CD8-positive, alpha-beta memory T cell (primary cell): Measurements from ENCODE around the gene MCC. TPM values are rescaled to one million over a fixed set of nuclear protein-coding genes. Genes with fewer than 3 reads are reported as not detected.

ENCODE experiments used
- CTCF ChIA-PET: fragments of 350-600 bp; sonication (Branson Sonifier 250); formaldehyde crosslinking; loops from one replicate; lab custom pipeline; 2021; ENCODE audit warnings: antibody characterized with exemption; lab: Charles Lee
- POLR2A ChIA-PET: fragments of 350-600 bp; sonication (Branson Sonifier 250); formaldehyde crosslinking; loops from one replicate; lab custom pipeline; 2021; ENCODE audit warnings: antibody characterized with exemption; lab: Charles Lee
- DNase-seq, 5 donors: peaks; one replicate each; pipeline versions ENCODE4 v3.0.0 to v3.0.0-alpha.2; 2020 to 2022; ENCODE audit warnings: mixed read lengths in 1 of 5
- H3K27ac ChIP-seq: one replicate; pipeline ENCODE4 v1.7.0; 2013; ENCODE audit warnings: low read depth, mild to moderate bottlenecking, low read length, moderate library complexity
- H3K27me3 ChIP-seq: 2 replicates; pipeline ENCODE4 v1.7.0; 2013; ENCODE audit warnings: low read length, mild to moderate bottlenecking; ENCODE audit not compliant: insufficient read depth, poor library complexity, severe bottlenecking
- H3K36me3 ChIP-seq: 2 replicates; pipeline ENCODE4 v1.7.0; 2013; ENCODE audit warnings: mild to moderate bottlenecking, low read length, moderate library complexity; ENCODE audit not compliant: insufficient read depth
- H3K4me1 ChIP-seq: 2 replicates; pipeline ENCODE4 v1.7.0; 2013; ENCODE audit warnings: mild to moderate bottlenecking, low read length, moderate library complexity; ENCODE audit not compliant: insufficient read depth
- H3K4me3 ChIP-seq: 2 replicates; pipeline ENCODE4 v1.7.0; 2013; ENCODE audit warnings: mild to moderate bottlenecking, low read length
- H3K9me3 ChIP-seq: 2 replicates; pipeline ENCODE4 v1.7.0; 2013; ENCODE audit warnings: mild to moderate bottlenecking, low read length
- H3K27ac Mint-ChIP-seq, 8 donors: one replicate each; pipeline ENCODE4 v1.8.0; 2020 to 2021; ENCODE audit warnings: mixed read lengths in 8 of 8, mild to moderate bottlenecking in 6 of 8, inconsistent platforms in 3 of 8, moderate library complexity in 3 of 8
- H3K27me3 Mint-ChIP-seq, 2 donors: one replicate each; pipeline ENCODE4 v1.8.0; 2020 to 2021; ENCODE audit warnings: mixed read lengths in 2 of 2, mild to moderate bottlenecking in 1 of 2, moderate library complexity in 1 of 2
- H3K36me3 Mint-ChIP-seq, 3 donors: one replicate each; pipeline ENCODE4 v1.8.0; 2020 to 2021; ENCODE audit warnings: mixed read lengths in 3 of 3, inconsistent platforms in 1 of 3, mild to moderate bottlenecking in 1 of 3
- H3K4me1 Mint-ChIP-seq, 3 donors: one replicate each; pipeline ENCODE4 v1.8.0; 2020 to 2021; ENCODE audit warnings: mixed read lengths in 3 of 3, inconsistent platforms in 1 of 3, mild to moderate bottlenecking in 1 of 3
- H3K4me3 Mint-ChIP-seq, 7 donors: one replicate each; pipeline ENCODE4 v1.8.0; 2020 to 2021; ENCODE audit warnings: mixed read lengths in 7 of 7, mild to moderate bottlenecking in 6 of 7, moderate library complexity in 4 of 7, inconsistent platforms in 2 of 7
- H3K9me3 Mint-ChIP-seq, 5 donors: one replicate each; pipeline ENCODE4 v1.8.0; 2020 to 2022; ENCODE audit warnings: mixed read lengths in 5 of 5, mild to moderate bottlenecking in 3 of 5, moderate library complexity in 2 of 5, inconsistent platforms in 1 of 5
- polyA plus RNA-seq: library from polyadenylated mRNA; unstranded; fragments of 300-500 nt; fragmentation: Illumina TruSeq; gene quantifications from one replicate; pipeline ENCODE4 v1.2.3, GENCODE V29; 2021
- total RNA-seq, 2 experiments: library from RNA; stranded (reverse); gene quantifications; one replicate each; pipeline ENCODE4 v1.2.3, GENCODE V29; 2021

The MCC gene
- total and polyA plus RNA-seq, 3 experiments from 2014 or later: 4.2 to 5.4 (median 4.9) TPM

GRCh38 chr5:113378081-113378480 lies 110.2 kb downstream of the MCC start:
- Histone ChIP-seq H3K27me3 (no peaks in the 10 kb centered on the region), H3K9me3 (no peaks in the 10 kb centered on the region), H3K4me1 (peaks cover 26% of the 10 kb centered on the region), H3K36me3 (no peaks in the 10 kb centered on the region), H3K27ac (no peak overlapping the region), H3K4me3 (no peak overlapping the region)
- peaks cover 0 to 4% (median 0%) of the 10 kb centered on the region in 3 donors for H3K36me3 Mint-ChIP-seq
- DNase-seq: peak in 2 of 5 donors; percentile 29 to 32
- POLR2A ChIA-PET: no interaction called here
- peaks cover 3% of the 10 kb centered on the region in 2 donors for H3K27me3 Mint-ChIP-seq
- peak overlapping the region in 6 of 7 donors; percentile 49 to 84 (median 58) for H3K4me3 Mint-ChIP-seq
- peaks cover 28 to 51% (median 35%) of the 10 kb centered on the region in 3 donors for H3K4me1 Mint-ChIP-seq
- H3K9me3 Mint-ChIP-seq: no peaks in the 10 kb centered on the region
- H3K27ac Mint-ChIP-seq: peak overlapping the region in 5 of 8 donors; percentile 7 to 52 (median 18)
- CTCF ChIA-PET: interaction anchor here (1.3 to 1.4 kb wide), 2 partner anchors 110 to 382 kb away, joined by 3 read pairs; partner anchors contain the start of gene MCC

- DNase-seq: no peak
- H3K27ac ChIP-seq: no peak overlapping the region
- Mint-ChIP-seq H3K27ac (no peak overlapping the region), H3K27me3 (peaks cover 0 to 2% of the 10 kb centered on the region in 2 donors), H3K9me3 (no peaks in the 10 kb centered on the region), H3K4me1 (peaks cover 28 to 51% (median 35%) of the 10 kb centered on the region in 3 donors), H3K4me3 (no peak overlapping the region), H3K36me3 (peaks cover 0 to under 1% (median 0%) of the 10 kb centered on the region in 3 donors)
- peaks cover 26% of the 10 kb centered on the region for H3K4me1 ChIP-seq
- H3K9me3 ChIP-seq: no peaks in the 10 kb centered on the region
- H3K36me3 ChIP-seq: no peaks in the 10 kb centered on the region
- ChIA-PET CTCF (no interaction called here), POLR2A (no interaction called here)
- H3K4me3 ChIP-seq: no peak overlapping the region
- H3K27me3 ChIP-seq: no peaks in the 10 kb centered on the region
Observed at GRCh38 chr5:113376640-113377039, 111.6 kb downstream of the MCC start.

- Mint-ChIP-seq H3K4me3 (no peak overlapping the region), H3K4me1 (peaks cover 28 to 48% (median 32%) of the 10 kb centered on the region in 3 donors), H3K9me3 (no peaks in the 10 kb centered on the region), H3K27me3 (no peaks in the 10 kb centered on the region), H3K36me3 (no peaks in the 10 kb centered on the region), H3K27ac (peak overlapping the region in 2 of 8 donors; percentile 2 to 54)
- DNase-seq: no peak
- Histone ChIP-seq H3K36me3 (no peaks in the 10 kb centered on the region), H3K27me3 (no peaks in the 10 kb centered on the region), H3K9me3 (no peaks in the 10 kb centered on the region), H3K4me3 (no peak overlapping the region), H3K4me1 (peaks cover 26% of the 10 kb centered on the region), H3K27ac (no peak overlapping the region)
- ChIA-PET POLR2A (interaction anchor here (0.6 to 0.7 kb wide), 2 partner anchors 19 to 20 kb away, joined by 3 to 7 read pairs; no protein-coding TSS in a partner anchor), CTCF (no interaction called here)
Observed at GRCh38 chr5:113375480-113376060, 112.7 kb downstream of the MCC start.

DNA sequence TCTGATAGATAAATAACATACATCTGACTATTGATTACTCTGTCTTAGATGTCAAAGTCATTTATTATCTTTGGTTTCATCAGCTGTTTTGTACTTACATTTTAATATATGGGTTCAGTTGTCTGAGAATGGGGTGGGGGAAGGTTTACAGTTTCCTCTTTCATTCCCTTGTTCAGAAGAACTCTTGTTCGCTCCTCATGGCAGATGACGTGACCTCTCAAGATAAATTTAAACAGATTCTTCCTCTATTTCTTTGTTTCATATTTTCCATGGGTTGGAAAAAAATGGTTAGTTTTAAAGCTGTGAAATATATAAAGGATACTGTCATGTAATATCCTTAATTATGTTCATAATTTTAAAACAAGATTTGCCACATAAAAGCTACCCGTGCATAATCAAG lies 114.8 kb downstream of the MCC start:
- CTCF ChIA-PET: no interaction called here

DNA sequence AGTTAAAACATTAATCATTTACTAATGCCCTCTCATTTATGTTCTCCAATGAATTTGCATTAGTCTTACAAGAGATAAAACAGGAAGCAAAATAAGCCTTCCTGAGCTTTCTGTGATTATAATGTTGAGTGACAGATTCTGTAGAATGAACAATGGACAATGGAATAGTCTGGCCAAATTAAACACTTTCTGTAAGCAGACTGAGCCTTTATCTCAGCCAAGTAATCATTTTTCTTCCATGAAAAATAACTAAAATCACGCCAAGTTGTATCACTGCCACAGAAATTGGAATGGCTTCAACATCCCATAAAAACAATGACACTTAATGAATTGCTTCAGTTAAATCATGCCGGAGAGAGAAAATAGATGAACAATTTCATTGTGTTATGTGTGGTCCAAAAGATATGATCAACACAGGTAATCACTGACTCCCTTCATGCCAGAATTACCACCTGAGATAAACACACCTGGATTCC lies 116.5 kb downstream of the MCC start:
- no peak overlapping the region for H3K27ac Mint-ChIP-seq
- no peaks in the 10 kb centered on the region for H3K36me3 Mint-ChIP-seq
- no peaks in the 10 kb centered on the region for H3K4me1 ChIP-seq
- H3K4me3 ChIP-seq: no peak overlapping the region
- peaks cover 3 to 15% (median 3%) of the 10 kb centered on the region in 3 donors for H3K4me1 Mint-ChIP-seq
- POLR2A ChIA-PET: no interaction called here
- H3K9me3 ChIP-seq: no peaks in the 10 kb centered on the region
- H3K9me3 Mint-ChIP-seq: no peaks in the 10 kb centered on the region
- peaks cover 0 to 5% of the 10 kb centered on the region in 2 donors for H3K27me3 Mint-ChIP-seq
- no peaks in the 10 kb centered on the region for H3K36me3 ChIP-seq
- CTCF ChIA-PET: no interaction called here
- H3K4me3 Mint-ChIP-seq: no peak overlapping the region
- no peaks in the 10 kb centered on the region for H3K27me3 ChIP-seq
- no peak for DNase-seq
- H3K27ac ChIP-seq: no peak overlapping the region

More for the DNA sequence above, 114.8 kb downstream of the MCC start:
- H3K27me3 Mint-ChIP-seq: peaks cover 0 to 5% of the 10 kb centered on the region in 2 donors
- no peaks in the 10 kb centered on the region for H3K9me3 Mint-ChIP-seq
- peaks cover 16 to 30% (median 18%) of the 10 kb centered on the region in 3 donors for H3K4me1 Mint-ChIP-seq
- Histone ChIP-seq H3K4me1 (peaks cover 12% of the 10 kb centered on the region), H3K27ac (no peak overlapping the region), H3K27me3 (no peaks in the 10 kb centered on the region), H3K36me3 (no peaks in the 10 kb centered on the region), H3K9me3 (no peaks in the 10 kb centered on the region), H3K4me3 (no peak overlapping the region)
- no peak overlapping the region for H3K4me3 Mint-ChIP-seq
- H3K27ac Mint-ChIP-seq: no peak overlapping the region
- DNase-seq: no peak
- POLR2A ChIA-PET: no interaction called here
- no peaks in the 10 kb centered on the region for H3K36me3 Mint-ChIP-seq

- H3K36me3 ChIP-seq: no peaks in the 10 kb centered on the region
- H3K9me3 ChIP-seq: no peaks in the 10 kb centered on the region
- Mint-ChIP-seq H3K4me3 (no peak overlapping the region), H3K36me3 (peaks cover 0 to 23% (median 2%) of the 10 kb centered on the region in 3 donors), H3K27me3 (peaks cover 0 to 5% of the 10 kb centered on the region in 2 donors), H3K4me1 (no peaks in the 10 kb centered on the region), H3K27ac (no peak overlapping the region), H3K9me3 (peaks cover 13 to 22% (median 21%) of the 10 kb centered on the region in 5 donors)
- CTCF ChIA-PET: no interaction called here
- DNase-seq: no peak
- no peak overlapping the region for H3K4me3 ChIP-seq
- no peaks in the 10 kb centered on the region for H3K4me1 ChIP-seq
- H3K27ac ChIP-seq: no peak overlapping the region
- H3K27me3 ChIP-seq: no peaks in the 10 kb centered on the region
- POLR2A ChIA-PET: no interaction called here
Observed at GRCh38 chr5:113367586-113367985, 120.7 kb downstream of the MCC start.

GRCh38 chr5:113364466-113364865 lies 123.8 kb downstream of the MCC start:
- ChIA-PET POLR2A (no interaction called here), CTCF (interaction anchor here (0.7 kb wide), 1 partner anchor 107 kb away, joined by 3 read pairs; no protein-coding TSS in a partner anchor)
- H3K4me1 ChIP-seq: no peaks in the 10 kb centered on the region
- H3K36me3 ChIP-seq: no peaks in the 10 kb centered on the region
- peaks cover 1 to 23% (median 2%) of the 10 kb centered on the region in 3 donors for H3K36me3 Mint-ChIP-seq
- H3K4me3 Mint-ChIP-seq: no peak overlapping the region
- no peak overlapping the region for H3K27ac Mint-ChIP-seq
- no peak for DNase-seq
- no peaks in the 10 kb centered on the region for H3K9me3 ChIP-seq
- H3K4me1 Mint-ChIP-seq: no peaks in the 10 kb centered on the region
- peaks cover 2 to 4% of the 10 kb centered on the region in 2 donors for H3K27me3 Mint-ChIP-seq
- no peaks in the 10 kb centered on the region for H3K27me3 ChIP-seq
- H3K27ac ChIP-seq: no peak overlapping the region
- peaks cover 13 to 22% (median 21%) of the 10 kb centered on the region in 5 donors for H3K9me3 Mint-ChIP-seq
- H3K4me3 ChIP-seq: no peak overlapping the region

DNA sequence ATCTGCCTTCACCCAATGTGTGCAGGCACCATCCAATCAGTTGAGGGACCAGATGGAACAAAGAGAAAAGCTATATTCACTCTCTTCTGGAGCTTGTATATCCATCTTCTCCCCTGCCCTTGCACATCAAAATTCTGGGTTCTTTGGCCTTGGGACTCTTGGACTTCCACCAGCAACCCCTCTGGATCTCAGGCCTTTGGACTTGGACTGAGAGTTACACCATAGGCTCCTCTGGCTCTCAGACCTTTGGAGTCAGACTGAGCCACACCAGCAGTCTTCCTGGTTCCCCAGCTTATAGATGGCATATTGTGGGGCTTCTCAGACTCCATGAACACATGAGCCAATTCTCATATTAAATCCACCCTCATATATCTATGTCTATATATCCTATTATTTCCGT lies 126.6 kb downstream of the MCC start:
- Histone ChIP-seq H3K4me3 (no peak overlapping the region), H3K27me3 (no peaks in the 10 kb centered on the region), H3K36me3 (no peaks in the 10 kb centered on the region), H3K27ac (no peak overlapping the region), H3K9me3 (no peaks in the 10 kb centered on the region), H3K4me1 (no peaks in the 10 kb centered on the region)
- H3K4me3 Mint-ChIP-seq: no peak overlapping the region
- H3K27ac Mint-ChIP-seq: no peak overlapping the region
- no peak for DNase-seq
- ChIA-PET CTCF (interaction anchor here (1.4 kb wide), 1 partner anchor 20 kb away, joined by 3 read pairs; no protein-coding TSS in a partner anchor), POLR2A (no interaction called here)
- H3K36me3 Mint-ChIP-seq: peaks cover 1 to 23% (median 2%) of the 10 kb centered on the region in 3 donors
- H3K4me1 Mint-ChIP-seq: no peaks in the 10 kb centered on the region
- peaks cover 13 to 22% (median 21%) of the 10 kb centered on the region in 5 donors for H3K9me3 Mint-ChIP-seq
- H3K27me3 Mint-ChIP-seq: peaks cover 2 to 3% of the 10 kb centered on the region in 2 donors
